BJ (cell line): ENCODE results near the gene BICC1. TPM values are rescaled to one million over a fixed set of nuclear protein-coding genes. Genes with fewer than 3 reads are reported as not detected.
A peak's percentile ranks its signal among the peaks of the same experiment; 100 is the strongest.

ENCODE experiments used
- CTCF ChIA-PET: fragments of 350-600 bp; formaldehyde crosslinking; extraction: SDS; loops from one replicate; lab custom pipeline; 2021; ENCODE audit warnings: antibody characterized with exemption, inconsistent platforms; lab: Yijun Ruan, JAX
- POLR2A ChIA-PET: fragments of 300-600 bp; sonication (Branson Sonifier 250); formaldehyde crosslinking; extraction: SDS; loops from one replicate; lab custom pipeline; 2021; ENCODE audit warnings: antibody characterized with exemption; lab: Charles Lee
- DNase-seq: peaks from one replicate; pipeline ENCODE4 v3.0.0-alpha.2; 2011; ENCODE audit warnings: low read depth
- H3K27me3 ChIP-seq: 2 replicates; pipeline ENCODE4 v1.6.0; 2011; ENCODE audit warnings: low read length; ENCODE audit not compliant: control insufficient read depth, insufficient read depth
- H3K36me3 ChIP-seq: 2 replicates; pipeline ENCODE4 v1.5.1; 2011; ENCODE audit warnings: low read length; ENCODE audit not compliant: control insufficient read depth, insufficient read depth
- H3K4me3 ChIP-seq: 2 replicates; pipeline ENCODE4 v1.5.1; 2011; ENCODE audit warnings: low read depth, mild to moderate bottlenecking, control low read depth, low read length
- polyA plus RNA-seq: library from polyadenylated mRNA; depleted of rRNA; stranded (reverse); fragments of >200 nt; gene quantifications from 2 replicates; pipeline ENCODE4 v1.2.3, GENCODE V29; 2011
- TF ChIP-seq, protein P1 (sequence below): IDR thresholded peaks from 2 replicates; pipeline ENCODE4 v1.5.1; 2011; ENCODE audit warnings: low read depth, mild to moderate bottlenecking, control low read depth, inconsistent platforms, low read length, moderate library complexity; ENCODE audit not compliant: insufficient read depth

The BICC1 gene
- polyA plus RNA-seq, 1 experiment = 27.0 TPM

DNA sequence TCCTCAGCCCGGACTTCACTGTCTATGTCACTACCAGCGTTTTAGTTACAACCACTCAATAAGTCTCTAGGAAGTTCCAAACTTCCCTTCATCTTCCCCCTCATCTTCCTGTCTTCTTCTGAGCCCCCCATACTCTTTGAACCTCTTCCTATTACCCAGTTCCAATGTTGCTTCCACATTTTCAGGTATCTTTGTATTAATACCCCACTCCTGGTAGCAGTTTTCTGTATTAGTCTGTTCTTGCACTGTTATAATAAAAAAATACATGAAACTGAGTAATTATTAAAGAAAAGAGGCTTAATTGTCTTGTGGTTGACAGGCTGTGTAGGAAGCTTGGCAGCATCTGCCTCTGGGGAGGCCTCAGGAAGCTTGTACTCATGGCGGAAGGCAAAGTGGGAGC is 218.6 kb downstream of the BICC1 start:
- Histone ChIP-seq H3K36me3 (peaks cover 5% of the 10 kb centered on the region; the same call in 1 of the 2 replicates), H3K4me3 (no peak overlapping the region), H3K27me3 (no peaks in the 10 kb centered on the region)
- CTCF ChIA-PET = no interaction called here
- no peak for DNase-seq
- POLR2A ChIA-PET = interaction anchor here (0.6 kb wide), 1 partner anchor 28 kb away, joined by 7 read pairs; no protein-coding TSS in a partner anchor
- TF ChIP-seq, protein P1, sequence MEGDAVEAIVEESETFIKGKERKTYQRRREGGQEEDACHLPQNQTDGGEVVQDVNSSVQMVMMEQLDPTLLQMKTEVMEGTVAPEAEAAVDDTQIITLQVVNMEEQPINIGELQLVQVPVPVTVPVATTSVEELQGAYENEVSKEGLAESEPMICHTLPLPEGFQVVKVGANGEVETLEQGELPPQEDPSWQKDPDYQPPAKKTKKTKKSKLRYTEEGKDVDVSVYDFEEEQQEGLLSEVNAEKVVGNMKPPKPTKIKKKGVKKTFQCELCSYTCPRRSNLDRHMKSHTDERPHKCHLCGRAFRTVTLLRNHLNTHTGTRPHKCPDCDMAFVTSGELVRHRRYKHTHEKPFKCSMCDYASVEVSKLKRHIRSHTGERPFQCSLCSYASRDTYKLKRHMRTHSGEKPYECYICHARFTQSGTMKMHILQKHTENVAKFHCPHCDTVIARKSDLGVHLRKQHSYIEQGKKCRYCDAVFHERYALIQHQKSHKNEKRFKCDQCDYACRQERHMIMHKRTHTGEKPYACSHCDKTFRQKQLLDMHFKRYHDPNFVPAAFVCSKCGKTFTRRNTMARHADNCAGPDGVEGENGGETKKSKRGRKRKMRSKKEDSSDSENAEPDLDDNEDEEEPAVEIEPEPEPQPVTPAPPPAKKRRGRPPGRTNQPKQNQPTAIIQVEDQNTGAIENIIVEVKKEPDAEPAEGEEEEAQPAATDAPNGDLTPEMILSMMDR = no peak

- H3K36me3 ChIP-seq = peaks cover 5% of the 10 kb centered on the region; the same call in 1 of the 2 replicates
- POLR2A ChIA-PET = no interaction called here
- H3K4me3 ChIP-seq = no peak overlapping the region
These were observed 220.8 kb downstream of the BICC1 start for GRCh38 chr10:58733436-58733835.

DNA sequence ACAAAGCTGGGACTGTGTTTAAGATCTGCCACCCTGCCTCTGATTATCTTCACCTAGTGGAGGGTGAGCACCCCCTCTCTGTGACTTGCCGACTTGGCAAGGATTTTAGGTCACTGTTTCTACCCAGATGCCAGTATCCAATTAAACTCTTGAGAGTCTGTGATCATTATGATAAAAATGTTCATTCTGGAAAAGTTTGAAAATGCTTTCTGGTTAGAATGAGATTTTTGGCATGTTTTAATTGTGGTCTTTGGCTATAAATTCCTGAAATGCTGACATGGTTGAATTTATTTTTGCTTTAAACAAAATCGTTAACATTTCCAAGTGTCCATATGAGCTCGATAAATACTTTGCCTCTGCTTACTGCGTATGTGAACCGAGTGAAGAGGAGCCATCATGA is 221.4 kb downstream of the BICC1 start:
- Histone ChIP-seq H3K4me3 (no peak overlapping the region), H3K36me3 (peaks cover 5% of the 10 kb centered on the region; the same call in 1 of the 2 replicates), H3K27me3 (no peaks in the 10 kb centered on the region)
- CTCF ChIA-PET = interaction anchor here (0.9 to 2.0 kb wide), 2 partner anchors 319 to 337 kb away, joined by 3 to 5 read pairs; no protein-coding TSS in a partner anchor
- TF ChIP-seq, protein P1 = peak; percentile 42
- POLR2A ChIA-PET = interaction anchor here (1.2 kb wide), 1 partner anchor 83 kb away, joined by 4 read pairs; no protein-coding TSS in a partner anchor
- peak; percentile 75 for DNase-seq

More at GRCh38 chr10:58733436-58733835, 220.8 kb downstream of the BICC1 start:
- CTCF ChIA-PET = interaction anchor here (0.9 to 2.0 kb wide), 3 partner anchors 83 to 318 kb away, joined by 3 to 5 read pairs (median 4); no protein-coding TSS in a partner anchor
- TF ChIP-seq, protein P1 = no peak
- no peak for DNase-seq
- H3K27me3 ChIP-seq = no peaks in the 10 kb centered on the region

GRCh38 chr10:58734664-58735063 is 222.0 kb downstream of the BICC1 start:
- no peak for DNase-seq
- POLR2A ChIA-PET = interaction anchor here (1.2 kb wide), 1 partner anchor 83 kb away, joined by 4 read pairs; no protein-coding TSS in a partner anchor
- CTCF ChIA-PET = interaction anchor here (0.9 to 2.0 kb wide), 2 partner anchors 320 to 338 kb away, joined by 3 to 5 read pairs; no protein-coding TSS in a partner anchor
- TF ChIP-seq, protein P1 = no peak
- Histone ChIP-seq H3K4me3 (no peak overlapping the region), H3K27me3 (no peaks in the 10 kb centered on the region), H3K36me3 (peaks cover 5% of the 10 kb centered on the region; the same call in 1 of the 2 replicates)

GRCh38 chr10:58735087-58735486 is 222.4 kb downstream of the BICC1 start:
- H3K4me3 ChIP-seq = no peak overlapping the region
- CTCF ChIA-PET = interaction anchor here (0.9 kb wide), 1 partner anchor 338 kb away, joined by 3 read pairs; no protein-coding TSS in a partner anchor

More at GRCh38 chr10:58735087-58735486, 222.4 kb downstream of the BICC1 start:
- TF ChIP-seq, protein P1 = no peak
- Histone ChIP-seq H3K27me3 (no peaks in the 10 kb centered on the region), H3K36me3 (peaks cover 4% of the 10 kb centered on the region; the same call in 1 of the 2 replicates)
- POLR2A ChIA-PET = interaction anchor here (1.2 kb wide), 1 partner anchor 84 kb away, joined by 4 read pairs; no protein-coding TSS in a partner anchor
- no peak for DNase-seq
